ENCODE data around the gene HOOK2.

Gene HOOK2

GRCh38 chr19:12722566-12723380, 52.6 kb downstream of the HOOK2 start:
- Histone ChIP-seq H3K4me2 (ENCODE audit: low read depth, low read length, poor library complexity, severe bottlenecking) (peak overlapping the region; percentile 97), H3F3A (ENCODE audit: low read depth) (no peaks in the 10 kb centered on the region), H3K9ac (ENCODE audit: low read depth, low read length, poor library complexity, severe bottlenecking) (peak overlapping the region; percentile 99), H3K4me3 (ENCODE audit: low read length, poor library complexity, severe bottlenecking) (peak overlapping the region; percentile 94), H3K9me3 (ENCODE audit: insufficient read depth, low read depth, low read length) (no peaks in the 10 kb centered on the region), H4K20me1 (ENCODE audit: insufficient read depth, low read length, poor library complexity, severe bottlenecking) (peaks cover 32% of the 10 kb centered on the region), H3K79me2 (ENCODE audit: insufficient read depth, low read length) (peaks cover 53% of the 10 kb centered on the region), H3K27me3 (ENCODE audit: insufficient read depth, low read length, poor library complexity, severe bottlenecking) (no peaks in the 10 kb centered on the region), H3K36me3 (ENCODE audit: insufficient read depth, low read length) (peaks cover 13% of the 10 kb centered on the region; the same call in 1 of the 2 replicates), H3K9me2 (replicated peaks; ENCODE audit: low read depth, low read length) (no peaks in the 10 kb centered on the region), H2AFZ (ENCODE audit: low read length) (peak overlapping the region; percentile 88), H3K4me1 (ENCODE audit: insufficient read depth, low read length, poor library complexity, severe bottlenecking) (peaks cover 26% of the 10 kb centered on the region)
- no peak for TF ChIP-seq EZH2phosphoT487 (IDR thresholded peaks at IDR 0.05; ENCODE audit: borderline replicate concordance)
- TF ChIP-seq, protein P1, sequence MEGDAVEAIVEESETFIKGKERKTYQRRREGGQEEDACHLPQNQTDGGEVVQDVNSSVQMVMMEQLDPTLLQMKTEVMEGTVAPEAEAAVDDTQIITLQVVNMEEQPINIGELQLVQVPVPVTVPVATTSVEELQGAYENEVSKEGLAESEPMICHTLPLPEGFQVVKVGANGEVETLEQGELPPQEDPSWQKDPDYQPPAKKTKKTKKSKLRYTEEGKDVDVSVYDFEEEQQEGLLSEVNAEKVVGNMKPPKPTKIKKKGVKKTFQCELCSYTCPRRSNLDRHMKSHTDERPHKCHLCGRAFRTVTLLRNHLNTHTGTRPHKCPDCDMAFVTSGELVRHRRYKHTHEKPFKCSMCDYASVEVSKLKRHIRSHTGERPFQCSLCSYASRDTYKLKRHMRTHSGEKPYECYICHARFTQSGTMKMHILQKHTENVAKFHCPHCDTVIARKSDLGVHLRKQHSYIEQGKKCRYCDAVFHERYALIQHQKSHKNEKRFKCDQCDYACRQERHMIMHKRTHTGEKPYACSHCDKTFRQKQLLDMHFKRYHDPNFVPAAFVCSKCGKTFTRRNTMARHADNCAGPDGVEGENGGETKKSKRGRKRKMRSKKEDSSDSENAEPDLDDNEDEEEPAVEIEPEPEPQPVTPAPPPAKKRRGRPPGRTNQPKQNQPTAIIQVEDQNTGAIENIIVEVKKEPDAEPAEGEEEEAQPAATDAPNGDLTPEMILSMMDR (conservative IDR thresholded peaks at IDR 0.05; ENCODE audit: low read length), result no peak

GRCh38 chr19:12721656-12722565, 53.4 kb downstream of the HOOK2 start:
- Histone ChIP-seq H3K9me3 (ENCODE audit: insufficient read depth, low read depth, low read length) (no peaks in the 10 kb centered on the region), H2AFZ (ENCODE audit: low read length) (peak overlapping the region; percentile 59; the same call in 1 of the 2 replicates), H3K9me2 (replicated peaks; ENCODE audit: low read depth, low read length) (no peaks in the 10 kb centered on the region), H3K36me3 (ENCODE audit: insufficient read depth, low read length) (peaks cover 10% of the 10 kb centered on the region; the same call in 1 of the 2 replicates), H3K79me2 (ENCODE audit: insufficient read depth, low read length) (peaks cover 59% of the 10 kb centered on the region), H3F3A (ENCODE audit: low read depth) (no peaks in the 10 kb centered on the region), H3K9ac (ENCODE audit: low read depth, low read length, poor library complexity, severe bottlenecking) (peak overlapping the region; percentile 99), H3K4me3 (ENCODE audit: low read length, poor library complexity, severe bottlenecking) (peak overlapping the region; percentile 94), H3K27me3 (ENCODE audit: insufficient read depth, low read length, poor library complexity, severe bottlenecking) (no peaks in the 10 kb centered on the region), H3K4me1 (ENCODE audit: insufficient read depth, low read length, poor library complexity, severe bottlenecking) (peaks cover 26% of the 10 kb centered on the region), H4K20me1 (ENCODE audit: insufficient read depth, low read length, poor library complexity, severe bottlenecking) (peaks cover 37% of the 10 kb centered on the region), H3K4me2 (ENCODE audit: low read depth, low read length, poor library complexity, severe bottlenecking) (peak overlapping the region; percentile 97)
- TF ChIP-seq EZH2phosphoT487 (IDR thresholded peaks at IDR 0.05; ENCODE audit: borderline replicate concordance), result no peak
- TF ChIP-seq, protein P1 (conservative IDR thresholded peaks at IDR 0.05; ENCODE audit: low read length), result no peak

- Histone ChIP-seq H3K9me2 (replicated peaks; ENCODE audit: low read depth, low read length) (no peaks in the 10 kb centered on the region), H3K4me3 (ENCODE audit: low read length, poor library complexity, severe bottlenecking) (peak overlapping the region; percentile 94), H3F3A (ENCODE audit: low read depth) (no peaks in the 10 kb centered on the region), H2AFZ (ENCODE audit: low read length) (no peak overlapping the region), H3K9ac (ENCODE audit: low read depth, low read length, poor library complexity, severe bottlenecking) (peak overlapping the region; percentile 99), H3K27me3 (ENCODE audit: insufficient read depth, low read length, poor library complexity, severe bottlenecking) (no peaks in the 10 kb centered on the region), H3K4me1 (ENCODE audit: insufficient read depth, low read length, poor library complexity, severe bottlenecking) (peaks cover 26% of the 10 kb centered on the region), H3K9me3 (ENCODE audit: insufficient read depth, low read depth, low read length) (no peaks in the 10 kb centered on the region), H3K79me2 (ENCODE audit: insufficient read depth, low read length) (peaks cover 66% of the 10 kb centered on the region), H3K36me3 (ENCODE audit: insufficient read depth, low read length) (peaks cover 10% of the 10 kb centered on the region; the same call in 1 of the 2 replicates), H3K4me2 (ENCODE audit: low read depth, low read length, poor library complexity, severe bottlenecking) (peak overlapping the region; percentile 97), H4K20me1 (ENCODE audit: insufficient read depth, low read length, poor library complexity, severe bottlenecking) (peaks cover 41% of the 10 kb centered on the region)
- TF ChIP-seq, protein P1 (conservative IDR thresholded peaks at IDR 0.05; ENCODE audit: low read length), result no peak
- TF ChIP-seq EZH2phosphoT487 (IDR thresholded peaks at IDR 0.05; ENCODE audit: borderline replicate concordance), result no peak
These were observed 54.3 kb downstream of the HOOK2 start for GRCh38 chr19:12720851-12721655.
